Transverse colon (tissue), 4 donors: ENCODE results near the gene MRPL11. TPM values are rescaled to one million over a fixed set of nuclear protein-coding genes. Genes with fewer than 3 reads are reported as not detected.

Experiments used
- DNase-seq: peaks from one replicate; pipeline ENCODE4 v3.0.0-alpha.2; 2019
- H3K27ac ChIP-seq, 4 donors: fragments of 200-600 bp; sonication (generic); 2 replicates each; pipeline ENCODE4 v1.5.1; 2016 to 2018; ENCODE audit warnings: inconsistent platforms in 4 of 4
- H3K27me3 ChIP-seq: fragments of 200-600 bp; sonication (generic); 2 replicates; pipeline ENCODE4 v1.5.1; 2017; ENCODE audit warnings: inconsistent platforms
- H3K36me3 ChIP-seq, 4 donors: fragments of 200-600 bp; sonication (generic); 2 replicates each; pipeline ENCODE4 v1.5.1; 2017 to 2019; ENCODE audit warnings: inconsistent platforms in 4 of 4
- H3K4me1 ChIP-seq, 4 donors: fragments of 200-600 bp; sonication (generic); 2 replicates each; pipeline ENCODE4 v1.5.1; 2017 to 2020; ENCODE audit warnings: inconsistent platforms in 4 of 4
- H3K4me3 ChIP-seq, 4 donors: fragments of 200-600 bp; sonication (generic); 1 replicate in 1 of 4; 2 replicates in 3 of 4; pipeline versions ENCODE4 v1.5.1 to v1.6.1; 2017 to 2019; ENCODE audit warnings: inconsistent platforms in 4 of 4
- H3K9me3 ChIP-seq, 2 donors: fragments of 200-600 bp; sonication (generic); 2 replicates each; pipeline ENCODE4 v1.5.1; 2017 to 2019; ENCODE audit warnings: inconsistent platforms in 2 of 2
- EP300 ChIP-seq: sonication (generic); formaldehyde crosslinking; IDR thresholded peaks from one replicate; pipeline ENCODE4 v1.6.1; 2017; ENCODE audit warnings: antibody characterized with exemption, low read depth
- POLR2A ChIP-seq: fragments of 450-650 bp; IDR thresholded peaks from one replicate; pipeline ENCODE4 v1.6.1; 2016; ENCODE audit warnings: antibody characterized with exemption, mild to moderate bottlenecking, moderate library complexity
- POLR2AphosphoS5 ChIP-seq, 3 donors: sonication (generic); formaldehyde crosslinking; IDR thresholded peaks; one replicate each; pipeline ENCODE4 v1.6.1; 2016; ENCODE audit warnings: antibody characterized with exemption in 3 of 3
- WGBS, 2 donors: methylation state at CpG; one replicate each; pipeline ENCODE4 v1.1.5; 2018; ENCODE audit warnings: low coverage in 1 of 2; 5-methylcytosine and 5-hydroxymethylcytosine counted together
- in situ Hi-C, 4 donors: fragments of 200-750 bp; cut with MboI; loops; one replicate each; pipeline versions ENCODE4 v1.15.0 to v1.15.1; 2017; ENCODE audit warnings: low sequenced_read_pairs in 3 of 4, low pct_ligation_motif_present in 1 of 4, low pct_unique_long_range_greater_than_20kb in 1 of 4
- intact Hi-C: fragments of 100-400 bp; cut with DNase I; formaldehyde crosslinking; loops from one replicate; pipeline ENCODE4 v1.15.1; 2023; ENCODE audit warnings: low total_unique reads
- total RNA-seq, 4 donors: library from RNA; depleted of rRNA; stranded (reverse); fragments of >200 nt; gene quantifications; one replicate each; pipeline ENCODE4 v1.1.0, GENCODE V29; 2016
- TF ChIP-seq, protein P1 (sequence below), 5 experiments: fragments of 200-600 bp in 3 of 5; fragments of 450-650 bp in 2 of 5; sonication (generic) in 3 of 5; IDR thresholded peaks; 1 replicate in 2 of 5; 2 replicates in 3 of 5; pipeline ENCODE4 v1.5.1; 2016 to 2017; ENCODE audit warnings: antibody characterized with exemption in 5 of 5, inconsistent platforms in 3 of 5, mild to moderate bottlenecking in 2 of 5, moderate library complexity in 1 of 5

Gene MRPL11
- total RNA-seq: 100 to 1,000 TPM in 1 of 4 donors, 10 to 100 TPM in 3; 39.6 to 127 (median 43.5) TPM

DNA sequence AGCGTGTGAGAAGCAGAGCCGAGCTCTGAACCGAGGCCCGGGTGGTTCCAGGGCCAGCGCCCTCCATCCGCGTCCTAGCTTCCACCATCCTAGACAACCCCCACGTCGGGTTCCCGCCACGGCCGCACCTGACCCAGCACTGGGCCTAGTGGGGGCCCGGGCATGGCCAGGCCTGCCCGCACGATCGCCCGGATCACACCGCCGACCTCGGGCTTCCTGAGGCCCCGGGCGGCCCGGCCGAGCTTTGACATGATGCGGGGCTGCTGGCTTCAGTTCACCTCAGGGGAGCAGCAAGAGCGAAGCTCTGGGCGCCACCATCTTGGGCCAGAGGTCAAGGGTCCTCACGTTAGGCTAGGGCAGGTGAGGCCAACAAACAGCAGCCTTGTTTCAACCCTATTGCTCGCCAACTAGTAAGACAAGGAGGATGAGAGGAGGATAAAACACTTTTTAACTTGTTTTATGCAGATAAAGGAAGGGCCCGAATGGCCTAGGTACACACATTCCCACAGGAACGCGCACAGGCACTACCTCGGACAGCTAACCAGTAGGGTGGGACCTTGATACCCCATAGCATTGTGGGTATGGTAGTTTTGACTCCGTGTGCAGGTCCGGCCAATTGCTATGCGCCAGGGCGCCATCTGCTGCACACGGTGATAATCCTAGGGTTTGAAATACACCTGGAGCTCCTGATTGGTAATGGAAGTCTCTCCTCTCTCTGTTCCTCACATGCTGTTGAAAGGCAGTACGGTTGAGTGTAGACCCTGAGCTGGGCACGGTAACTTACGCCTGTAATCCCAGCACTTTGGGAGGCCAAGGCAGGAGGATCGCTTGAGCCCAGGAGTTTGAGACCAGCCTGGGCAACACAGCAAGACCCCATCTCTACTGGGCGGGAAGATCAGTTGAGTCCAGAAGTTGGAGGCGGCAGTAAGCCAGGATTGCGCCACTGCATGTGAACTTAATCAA is at the start of gene MRPL11:
Gene MRPL11, minus strand, starts transcription at position 345 of the 963 bp plus-strand sequence. Its CDS starts 94 bp downstream, at position 251.
- intact Hi-C loops: no loop called here
- peak within 1 kb of the TSS; percentile 82 to 92 (median 84) for H3K27ac ChIP-seq
- TF ChIP-seq, protein P1, sequence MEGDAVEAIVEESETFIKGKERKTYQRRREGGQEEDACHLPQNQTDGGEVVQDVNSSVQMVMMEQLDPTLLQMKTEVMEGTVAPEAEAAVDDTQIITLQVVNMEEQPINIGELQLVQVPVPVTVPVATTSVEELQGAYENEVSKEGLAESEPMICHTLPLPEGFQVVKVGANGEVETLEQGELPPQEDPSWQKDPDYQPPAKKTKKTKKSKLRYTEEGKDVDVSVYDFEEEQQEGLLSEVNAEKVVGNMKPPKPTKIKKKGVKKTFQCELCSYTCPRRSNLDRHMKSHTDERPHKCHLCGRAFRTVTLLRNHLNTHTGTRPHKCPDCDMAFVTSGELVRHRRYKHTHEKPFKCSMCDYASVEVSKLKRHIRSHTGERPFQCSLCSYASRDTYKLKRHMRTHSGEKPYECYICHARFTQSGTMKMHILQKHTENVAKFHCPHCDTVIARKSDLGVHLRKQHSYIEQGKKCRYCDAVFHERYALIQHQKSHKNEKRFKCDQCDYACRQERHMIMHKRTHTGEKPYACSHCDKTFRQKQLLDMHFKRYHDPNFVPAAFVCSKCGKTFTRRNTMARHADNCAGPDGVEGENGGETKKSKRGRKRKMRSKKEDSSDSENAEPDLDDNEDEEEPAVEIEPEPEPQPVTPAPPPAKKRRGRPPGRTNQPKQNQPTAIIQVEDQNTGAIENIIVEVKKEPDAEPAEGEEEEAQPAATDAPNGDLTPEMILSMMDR (IDR thresholded peaks at IDR 0.05): peak in 4 of 5 experiments; percentile 40 to 54 (median 48)
- no peak for TF ChIP-seq POLR2A
- TF ChIP-seq POLR2AphosphoS5 (IDR thresholded peaks at IDR 0.05): peak in 2 of 3 donors; percentile 17 to 44
- in situ Hi-C loops: no loop called here
- H3K9me3 ChIP-seq: peaks cover 0 to 4% of the 10 kb centered on the region in 2 donors
- 0 to 10% methylated on average over 3 to 40 of the region's 45 CpGs for WGBS, 2 donors
- peaks cover 6 to 10% (median 9%) of the 10 kb centered on the region in 4 donors for H3K4me1 ChIP-seq
- peak; percentile 93 for DNase-seq
- peak within 1 kb of the TSS; percentile 66 to 95 (median 84) for H3K4me3 ChIP-seq
- no peaks in the 10 kb centered on the region for H3K27me3 ChIP-seq
- peaks cover 0 to 12% (median 4%) of the 10 kb centered on the region in 4 donors for H3K36me3 ChIP-seq

DNA sequence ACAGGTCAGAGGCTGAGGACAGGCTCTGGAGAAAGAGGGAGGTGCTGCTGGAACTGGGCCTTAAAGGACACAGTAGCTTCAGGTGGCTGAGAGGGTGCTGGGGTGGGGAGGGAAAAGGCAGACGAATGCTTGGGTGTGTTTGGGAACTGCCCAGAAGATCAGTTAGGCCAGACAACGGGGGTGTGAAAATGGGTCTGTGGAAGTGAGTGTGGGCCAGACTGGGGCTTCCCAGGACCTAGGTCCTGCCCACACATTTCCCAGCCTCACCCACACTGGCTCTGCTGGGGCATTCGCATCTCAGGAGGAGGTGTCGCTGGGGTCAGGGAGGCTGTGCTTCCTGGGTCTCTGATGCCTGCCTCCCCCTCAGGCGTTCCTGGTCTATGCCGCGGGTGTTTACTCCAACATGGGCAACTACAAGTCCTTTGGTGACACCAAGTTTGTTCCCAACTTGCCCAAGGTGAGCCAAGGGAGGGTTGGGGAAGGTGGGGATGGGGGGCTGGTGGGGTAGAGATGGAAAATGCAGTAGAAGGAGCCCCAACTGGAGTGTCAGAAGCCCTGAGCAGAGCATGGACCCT is 46.2 kb upstream of the MRPL11 start:
- no peak overlapping the region for H3K4me3 ChIP-seq
- TF ChIP-seq POLR2AphosphoS5 (IDR thresholded peaks at IDR 0.05) (no peak), POLR2A (no peak), EP300 (no peak)
- TF ChIP-seq, protein P1 (IDR thresholded peaks at IDR 0.05): no peak
- DNase-seq: no peak
- WGBS, 2 donors: 86 to 100% methylated on average over 1 to 7 of the region's 7 CpGs
- peaks cover 0 to 8% (median 8%) of the 10 kb centered on the region in 4 donors for H3K4me1 ChIP-seq
- no peak overlapping the region for H3K27ac ChIP-seq
- intact Hi-C loops (no loop called here), in situ Hi-C loops (no loop called here)
- H3K36me3 ChIP-seq: peaks cover 0 to 21% (median 9%) of the 10 kb centered on the region in 4 donors
- H3K9me3 ChIP-seq: no peaks in the 10 kb centered on the region
- no peaks in the 10 kb centered on the region for H3K27me3 ChIP-seq

DNA sequence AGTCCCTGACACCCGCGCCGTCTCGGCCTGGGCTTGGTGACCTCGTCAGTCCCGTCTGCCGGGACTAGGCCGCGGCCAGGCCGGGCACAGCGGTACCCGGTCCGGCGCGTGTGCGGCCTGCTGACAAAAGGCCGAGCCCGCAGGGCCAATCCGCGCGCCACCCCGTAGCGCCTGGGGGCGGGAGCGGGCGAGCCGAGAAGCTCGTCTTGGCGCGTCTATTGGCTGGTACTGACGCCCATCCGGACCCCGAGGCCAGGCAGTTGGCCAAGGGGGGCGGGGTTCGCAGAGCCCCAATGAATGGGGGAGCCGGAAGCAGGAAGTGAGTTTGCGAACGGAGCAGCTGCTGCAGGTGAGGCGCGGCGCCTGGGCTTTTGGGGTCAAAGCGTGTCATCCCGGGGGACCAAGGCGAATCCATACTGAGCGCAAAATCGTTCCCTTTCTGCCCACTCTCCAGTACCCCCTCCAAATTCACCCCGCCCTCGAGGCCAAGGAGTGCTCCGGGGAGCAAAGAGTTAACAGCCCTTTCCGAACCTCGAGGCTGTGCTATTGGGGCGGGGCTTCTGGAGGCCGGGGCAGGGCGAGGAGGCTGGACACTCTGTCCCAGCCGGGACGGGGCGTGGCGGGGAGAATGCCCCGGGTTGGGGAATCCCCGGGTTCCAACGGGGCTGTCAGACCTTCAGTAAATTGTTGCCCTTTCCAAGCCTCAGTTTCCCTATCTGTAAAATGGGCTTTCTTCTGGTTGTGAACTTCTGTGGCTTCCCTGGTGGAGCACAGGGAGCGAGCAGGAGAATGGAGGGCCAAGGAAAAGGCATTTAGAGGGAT is 41.7 kb upstream of the MRPL11 start, which contains the start of gene DPP3:
Gene DPP3, plus strand, starts transcription at position 318 of the 822 bp plus-strand sequence. CDS start 1,767 bp downstream, outside the sequence.
- intact Hi-C loops: no loop called here
- peak; percentile 99 for DNase-seq
- peak within 1 kb of the TSS; percentile 43 to 71 (median 59) for H3K4me3 ChIP-seq
- no peaks in the 10 kb centered on the region for H3K36me3 ChIP-seq
- H3K4me1 ChIP-seq: peaks cover 0 to 18% (median 15%) of the 10 kb centered on the region in 4 donors
- peak; percentile 33 for TF ChIP-seq EP300
- TF ChIP-seq, protein P1 (IDR thresholded peaks at IDR 0.05): peak in 1 of 5 experiments; percentile 6
- TF ChIP-seq POLR2AphosphoS5 (IDR thresholded peaks at IDR 0.05): peak; percentile 89 to 96 (median 94)
- TF ChIP-seq POLR2A: peak; percentile 97
- in situ Hi-C loops: no loop called here
- H3K27me3 ChIP-seq: no peaks in the 10 kb centered on the region
- peak within 1 kb of the TSS; percentile 89 to 97 (median 96) for H3K27ac ChIP-seq
- H3K9me3 ChIP-seq: no peaks in the 10 kb centered on the region
- 1 to 40% methylated on average over 1 to 61 of the region's 62 CpGs for WGBS, 2 donors
